ENCODE data around the gene HLF.

Gene HLF

GRCh38 chr17:55354010-55354409, 89.2 kb downstream of the HLF start:
- no peak for DNase-seq (ENCODE audit: low read depth in 2 of 2, low spot score in 1 of 2)

GRCh38 chr17:55354941-55355340, 90.2 kb downstream of the HLF start:
- DNase-seq (ENCODE audit: low read depth in 2 of 2, low spot score in 1 of 2) = no peak

GRCh38 chr17:55356434-55357328, 91.9 kb downstream of the HLF start:
- peak; percentile 32 to 34 for DNase-seq (ENCODE audit: low read depth in 2 of 2, low spot score in 1 of 2)

GRCh38 chr17:55360971-55361370, 96.2 kb downstream of the HLF start:
- no peak for DNase-seq (ENCODE audit: low read depth in 2 of 2, low spot score in 1 of 2)

- DNase-seq (ENCODE audit: low read depth in 2 of 2, low spot score in 1 of 2) = no peak
Observed at GRCh38 chr17:55363033-55363432, 98.3 kb downstream of the HLF start.

- DNase-seq (ENCODE audit: low read depth in 2 of 2, low spot score in 1 of 2) = no peak
Observed at GRCh38 chr17:55366020-55366481, 101.3 kb downstream of the HLF start.

GRCh38 chr17:55368706-55369105, 103.9 kb downstream of the HLF start:
- no peak for DNase-seq (ENCODE audit: low read depth in 2 of 2, low spot score in 1 of 2)
